Esophagus (tissue), 2 donors: ENCODE measurements around the gene CARD8. TPM values are rescaled to one million over a fixed set of nuclear protein-coding genes. Genes with fewer than 3 reads are reported as not detected.

Experiments used
- H3K27ac ChIP-seq, 2 donors: one replicate each; pipeline ENCODE4 v1.5.1; 2013; ENCODE audit warnings: low read depth in 2 of 2, mild to moderate bottlenecking in 2 of 2, inconsistent platforms in 1 of 2, low read length in 1 of 2, moderate library complexity in 1 of 2
- H3K27me3 ChIP-seq, 2 donors: one replicate each; pipeline ENCODE4 v1.6.1; 2013; ENCODE audit warnings: low read length in 2 of 2, control low read depth in 1 of 2, mild to moderate bottlenecking in 1 of 2; ENCODE audit not compliant: insufficient read depth in 2 of 2, control insufficient read depth in 1 of 2
- H3K36me3 ChIP-seq, 2 donors: one replicate each; pipeline ENCODE4 v1.6.1; 2013; ENCODE audit warnings: low read length in 1 of 2; ENCODE audit not compliant: control insufficient read depth in 2 of 2, insufficient read depth in 2 of 2
- H3K4me1 ChIP-seq, 2 donors: one replicate each; pipeline ENCODE4 v1.6.1; 2013; ENCODE audit warnings: low read length in 1 of 2; ENCODE audit not compliant: control insufficient read depth in 2 of 2, insufficient read depth in 2 of 2
- H3K4me3 ChIP-seq, 2 donors: one replicate each; pipeline ENCODE4 v1.5.1; 2013; ENCODE audit warnings: low read length in 2 of 2, mild to moderate bottlenecking in 2 of 2, low read depth in 1 of 2, moderate library complexity in 1 of 2
- H3K9me3 ChIP-seq, 2 donors: one replicate each; pipeline ENCODE4 v1.6.1; 2013; ENCODE audit warnings: mild to moderate bottlenecking in 2 of 2, low read depth in 1 of 2, low read length in 1 of 2, moderate library complexity in 1 of 2; ENCODE audit not compliant: control insufficient read depth in 2 of 2, insufficient read depth in 1 of 2
- WGBS, 2 donors: extraction: QIAGEN DNeasy Blood & Tissue Kit; methylation state at CpG; one replicate each; pipeline ENCODE4 v1.1.7; 2013; 5-methylcytosine and 5-hydroxymethylcytosine counted together
- polyA plus RNA-seq, 2 donors: library from polyadenylated mRNA; stranded (reverse); fragments of 200-250 nt; gene quantifications; one replicate each; pipeline ENCODE4 v1.2.3, GENCODE V29; 2013
- donor health status: healthy with polysubstance abuse.
- donor health status: Bipolar disorder and iron deficiency.

Gene CARD8
- 10 to 100 TPM in 1 of 2 donors, 1 to 10 TPM in 1; 9.6 to 13.2 TPM for polyA plus RNA-seq

- peak within 1 kb of the TSS; percentile 59 to 75 for H3K4me3 ChIP-seq
- H3K27ac ChIP-seq, result peak within 1 kb of the TSS; percentile 91 to 96
- 4 to 5% methylated on average over 15 of the region's 15 CpGs for WGBS, 2 donors
- H3K27me3 ChIP-seq, result no peaks in the 10 kb centered on the region
- H3K36me3 ChIP-seq, result no peaks in the 10 kb centered on the region
- H3K4me1 ChIP-seq, result no peaks in the 10 kb centered on the region
- no peaks in the 10 kb centered on the region for H3K9me3 ChIP-seq
Observed at GRCh38 chr19:48255376-48256303, at the start of gene CARD8. Gene CARD8 (minus strand): TSS chr19:48255912. CDS start chr19:48241020, 14,892 bp downstream.

- H3K36me3 ChIP-seq, result no peaks in the 10 kb centered on the region
- H3K4me1 ChIP-seq, result peaks cover 0 to 3% of the 10 kb centered on the region in 2 donors
- 83 to 89% methylated on average over 19 of the region's 19 CpGs for WGBS, 2 donors
- H3K4me3 ChIP-seq, result no peak overlapping the region
- no peaks in the 10 kb centered on the region for H3K9me3 ChIP-seq
- no peaks in the 10 kb centered on the region for H3K27me3 ChIP-seq
- no peak overlapping the region for H3K27ac ChIP-seq
Observed at GRCh38 chr19:48303866-48304265, 48.2 kb upstream of the CARD8 start.

GRCh38 chr19:48303367-48303766, 47.7 kb upstream of the CARD8 start:
- no peaks in the 10 kb centered on the region for H3K4me1 ChIP-seq
- WGBS, 2 donors, result 89 to 92% methylated on average over 5 to 13 of the region's 13 CpGs
- H3K9me3 ChIP-seq, result no peaks in the 10 kb centered on the region
- no peak overlapping the region for H3K4me3 ChIP-seq
- H3K36me3 ChIP-seq, result no peaks in the 10 kb centered on the region
- no peaks in the 10 kb centered on the region for H3K27me3 ChIP-seq
- no peak overlapping the region for H3K27ac ChIP-seq

GRCh38 chr19:48302600-48302959, 46.9 kb upstream of the CARD8 start:
- no peaks in the 10 kb centered on the region for H3K9me3 ChIP-seq
- no peaks in the 10 kb centered on the region for H3K27me3 ChIP-seq
- WGBS, 2 donors, result 90 to 91% methylated on average over 12 of the region's 12 CpGs
- H3K36me3 ChIP-seq, result no peaks in the 10 kb centered on the region
- H3K4me3 ChIP-seq, result no peak overlapping the region
- no peak overlapping the region for H3K27ac ChIP-seq
- no peaks in the 10 kb centered on the region for H3K4me1 ChIP-seq

GRCh38 chr19:48301886-48302599, 46.3 kb upstream of the CARD8 start:
- Histone ChIP-seq H3K9me3 (no peaks in the 10 kb centered on the region), H3K36me3 (no peaks in the 10 kb centered on the region), H3K27me3 (no peaks in the 10 kb centered on the region), H3K4me3 (no peak overlapping the region), H3K4me1 (no peaks in the 10 kb centered on the region), H3K27ac (no peak overlapping the region)
- WGBS, 2 donors, result 95% methylated on average over 1 of the region's 1 CpG

- H3K36me3 ChIP-seq, result no peaks in the 10 kb centered on the region
- no peak overlapping the region for H3K4me3 ChIP-seq
- 91 to 94% methylated on average over 15 to 16 of the region's 16 CpGs for WGBS, 2 donors
Observed at GRCh38 chr19:48297975-48298374, 42.3 kb upstream of the CARD8 start.

GRCh38 chr19:48296963-48297734, 41.4 kb upstream of the CARD8 start:
- WGBS, 2 donors, result 86 to 87% methylated on average over 42 of the region's 42 CpGs
- H3K9me3 ChIP-seq, result no peaks in the 10 kb centered on the region

More at GRCh38 chr19:48297975-48298374, 42.3 kb upstream of the CARD8 start:
- H3K9me3 ChIP-seq, result no peaks in the 10 kb centered on the region
- no peaks in the 10 kb centered on the region for H3K27me3 ChIP-seq
- H3K27ac ChIP-seq, result no peak overlapping the region
- no peaks in the 10 kb centered on the region for H3K4me1 ChIP-seq

GRCh38 chr19:48295458-48295857, 39.7 kb upstream of the CARD8 start:
- no peaks in the 10 kb centered on the region for H3K9me3 ChIP-seq
- peaks cover 0 to 3% of the 10 kb centered on the region in 2 donors for H3K4me1 ChIP-seq
- H3K27ac ChIP-seq, result no peak overlapping the region
- H3K4me3 ChIP-seq, result no peak overlapping the region
- no peaks in the 10 kb centered on the region for H3K27me3 ChIP-seq
- WGBS, 2 donors, result 65 to 70% methylated on average over 10 of the region's 10 CpGs
- no peaks in the 10 kb centered on the region for H3K36me3 ChIP-seq

More at GRCh38 chr19:48296963-48297734, 41.4 kb upstream of the CARD8 start:
- Histone ChIP-seq H3K27ac (no peak overlapping the region), H3K4me3 (no peak overlapping the region), H3K27me3 (no peaks in the 10 kb centered on the region), H3K4me1 (no peaks in the 10 kb centered on the region), H3K36me3 (no peaks in the 10 kb centered on the region)

- 58 to 70% methylated on average over 4 of the region's 4 CpGs for WGBS, 2 donors
- H3K9me3 ChIP-seq, result no peaks in the 10 kb centered on the region
Observed at GRCh38 chr19:48292798-48293197, 37.1 kb upstream of the CARD8 start.

More at GRCh38 chr19:48292798-48293197, 37.1 kb upstream of the CARD8 start:
- Histone ChIP-seq H3K27me3 (no peaks in the 10 kb centered on the region), H3K4me1 (peaks cover 0 to 3% of the 10 kb centered on the region in 2 donors), H3K27ac (no peak overlapping the region), H3K4me3 (no peak overlapping the region), H3K36me3 (no peaks in the 10 kb centered on the region)
